ENCODE results near the gene LILRA5. TPM values are rescaled to one million over a fixed set of nuclear protein-coding genes. Genes with fewer than 3 reads are reported as not detected.

LILRA5 gene
- total and polyA plus RNA-seq, 2 of the 4 experiments (the other 2 are of a cell fraction): not detected

- H2AFZ ChIP-seq (replicated peaks; ENCODE audit: low read length, poor library complexity): no peak overlapping the region
- ChIA-PET POLR2A (ENCODE audit: unreplicated experiment) (no interaction called here), CTCF (no interaction called here)
- H2BK15ac ChIP-seq (ENCODE audit: low read depth, low read length): no peak overlapping the region
- no peaks in the 10 kb centered on the region for H3K27me3 ChIP-seq (ENCODE audit: control insufficient read depth, insufficient read depth, low read length)
- H3K14ac ChIP-seq (replicated peaks; ENCODE audit: low read depth, low read length): no peak overlapping the region
- no peak overlapping the region for H2BK5ac ChIP-seq (ENCODE audit: low read depth, low read length, poor library complexity, severe bottlenecking)
- H3K18ac ChIP-seq (ENCODE audit: low read depth, low read length): no peak overlapping the region
- intact Hi-C loops (cut with micrococcal nuclease): no loop called here
- in situ Hi-C loops (cut with MboI; ENCODE audit: low sequenced_read_pairs): no loop called here
- no peak overlapping the region for H2BK120ac ChIP-seq (ENCODE audit: low read depth, low read length)
- H3K9me3 ChIP-seq (ENCODE audit: control insufficient read depth, insufficient read depth, low read length): peaks cover 3% of the 10 kb centered on the region; the same call in 1 of the 2 replicates
- H2AK5ac ChIP-seq (ENCODE audit: low read depth, low read length): no peak overlapping the region
- no peaks in the 10 kb centered on the region for H3K4me1 ChIP-seq (ENCODE audit: control insufficient read depth, insufficient read depth, low read length)
- dilution Hi-C loops (cut with HindIII; ENCODE audit: low sequenced_read_pairs, unreplicated experiment): no loop called here
- no peaks in the 10 kb centered on the region for H3K79me1 ChIP-seq (ENCODE audit: low read depth in 1 of 2, low read length in 2 of 2)
- no peak for ATAC-seq (ENCODE audit: low read depth)
- no peak overlapping the region for H3K56ac ChIP-seq (ENCODE audit: extremely low read depth, insufficient read depth, low read length)
- H2BK20ac ChIP-seq (ENCODE audit: low read depth, low read length): no peak overlapping the region
- H3K9me1 ChIP-seq (ENCODE audit: insufficient read depth, low read length): no peaks in the 10 kb centered on the region
- H3K4ac ChIP-seq (ENCODE audit: low read depth, low read length): no peak overlapping the region
- no peak overlapping the region for H3K4me3 ChIP-seq (ENCODE audit: insufficient read depth, low read depth, low read length)
- H2AK9ac ChIP-seq (replicated peaks; ENCODE audit: low read depth, low read length, poor library complexity): no peak overlapping the region
- no peaks in the 10 kb centered on the region for H3K36me3 ChIP-seq (ENCODE audit: control insufficient read depth, insufficient read depth, low read length)
- H3K4me2 ChIP-seq (ENCODE audit: low read depth, low read length): no peak overlapping the region
- no peak overlapping the region for H3K23ac ChIP-seq (ENCODE audit: low read depth, low read length)
- 0% methylated on average over 1 of the region's 7 CpGs; no CpG with 5 or more reads in 1 of the 2 experiments for WGBS, 2 experiments (ENCODE audit: extremely low coverage in 2 of 2, insufficient read length in 1 of 2)
- BruUV-seq (replicated peaks): no TSS peak
- H3K9ac ChIP-seq (ENCODE audit: low read depth, low read length): no peak overlapping the region
- no peak overlapping the region for H4K8ac ChIP-seq (ENCODE audit: low read depth in 2 of 2, low read length in 2 of 2)
- no peak overlapping the region for H4K5ac ChIP-seq (ENCODE audit: low read depth, low read length)
- no peak overlapping the region for H3K27ac ChIP-seq (ENCODE audit: insufficient read depth, low read length)
- no peak for DNase-seq
- TF ChIP-seq CTCF (conservative IDR thresholded peaks at IDR 0.05; ENCODE audit: low read depth, low read length) (no peak), RCOR1 (IDR thresholded peaks at IDR 0.05; ENCODE audit: insufficient replicate concordance, low read length) (no peak), MAFK (IDR thresholded peaks at IDR 0.05; ENCODE audit: low read depth, low read length) (no peak), POLR2A (IDR thresholded peaks at IDR 0.05; ENCODE audit: low read depth, low read length) (no peak)
- H4K91ac ChIP-seq (ENCODE audit: insufficient read depth, low read depth, low read length): no peak overlapping the region
- H4K20me1 ChIP-seq (ENCODE audit: insufficient read depth, low read length): no peaks in the 10 kb centered on the region; the same call in 1 of the 2 replicates
Measured at GRCh38 chr19:54331626-54332025, 18.7 kb upstream of the LILRA5 start.

Data from IMR-90 (cell line).